CD8-positive, alpha-beta memory T cell (primary cell): ENCODE results near the gene FAF1. TPM values are rescaled to one million over a fixed set of nuclear protein-coding genes. Genes with fewer than 3 reads are reported as not detected.

ENCODE experiments used
- CTCF ChIA-PET: fragments of 350-600 bp; sonication (Branson Sonifier 250); formaldehyde crosslinking; loops from one replicate; lab custom pipeline; 2021; ENCODE audit warnings: antibody characterized with exemption; lab: Charles Lee
- POLR2A ChIA-PET: fragments of 350-600 bp; sonication (Branson Sonifier 250); formaldehyde crosslinking; loops from one replicate; lab custom pipeline; 2021; ENCODE audit warnings: antibody characterized with exemption; lab: Charles Lee
- DNase-seq, 5 donors: peaks; one replicate each; pipeline versions ENCODE4 v3.0.0 to v3.0.0-alpha.2; 2020 to 2022; ENCODE audit warnings: mixed read lengths in 1 of 5
- H3K27ac ChIP-seq: one replicate; pipeline ENCODE4 v1.7.0; 2013; ENCODE audit warnings: low read depth, mild to moderate bottlenecking, low read length, moderate library complexity
- H3K27me3 ChIP-seq: 2 replicates; pipeline ENCODE4 v1.7.0; 2013; ENCODE audit warnings: low read length, mild to moderate bottlenecking; ENCODE audit not compliant: insufficient read depth, poor library complexity, severe bottlenecking
- H3K36me3 ChIP-seq: 2 replicates; pipeline ENCODE4 v1.7.0; 2013; ENCODE audit warnings: mild to moderate bottlenecking, low read length, moderate library complexity; ENCODE audit not compliant: insufficient read depth
- H3K4me1 ChIP-seq: 2 replicates; pipeline ENCODE4 v1.7.0; 2013; ENCODE audit warnings: mild to moderate bottlenecking, low read length, moderate library complexity; ENCODE audit not compliant: insufficient read depth
- H3K4me3 ChIP-seq: 2 replicates; pipeline ENCODE4 v1.7.0; 2013; ENCODE audit warnings: mild to moderate bottlenecking, low read length
- H3K9me3 ChIP-seq: 2 replicates; pipeline ENCODE4 v1.7.0; 2013; ENCODE audit warnings: mild to moderate bottlenecking, low read length
- H3K27ac Mint-ChIP-seq, 8 donors: one replicate each; pipeline ENCODE4 v1.8.0; 2020 to 2021; ENCODE audit warnings: mixed read lengths in 8 of 8, mild to moderate bottlenecking in 6 of 8, inconsistent platforms in 3 of 8, moderate library complexity in 3 of 8
- H3K27me3 Mint-ChIP-seq, 2 donors: one replicate each; pipeline ENCODE4 v1.8.0; 2020 to 2021; ENCODE audit warnings: mixed read lengths in 2 of 2, mild to moderate bottlenecking in 1 of 2, moderate library complexity in 1 of 2
- H3K36me3 Mint-ChIP-seq, 3 donors: one replicate each; pipeline ENCODE4 v1.8.0; 2020 to 2021; ENCODE audit warnings: mixed read lengths in 3 of 3, inconsistent platforms in 1 of 3, mild to moderate bottlenecking in 1 of 3
- H3K4me1 Mint-ChIP-seq, 3 donors: one replicate each; pipeline ENCODE4 v1.8.0; 2020 to 2021; ENCODE audit warnings: mixed read lengths in 3 of 3, inconsistent platforms in 1 of 3, mild to moderate bottlenecking in 1 of 3
- H3K4me3 Mint-ChIP-seq, 7 donors: one replicate each; pipeline ENCODE4 v1.8.0; 2020 to 2021; ENCODE audit warnings: mixed read lengths in 7 of 7, mild to moderate bottlenecking in 6 of 7, moderate library complexity in 4 of 7, inconsistent platforms in 2 of 7
- H3K9me3 Mint-ChIP-seq, 5 donors: one replicate each; pipeline ENCODE4 v1.8.0; 2020 to 2022; ENCODE audit warnings: mixed read lengths in 5 of 5, mild to moderate bottlenecking in 3 of 5, moderate library complexity in 2 of 5, inconsistent platforms in 1 of 5
- polyA plus RNA-seq: library from polyadenylated mRNA; unstranded; fragments of 300-500 nt; fragmentation: Illumina TruSeq; gene quantifications from one replicate; pipeline ENCODE4 v1.2.3, GENCODE V29; 2021
- total RNA-seq, 2 experiments: library from RNA; stranded (reverse); gene quantifications; one replicate each; pipeline ENCODE4 v1.2.3, GENCODE V29; 2021

FAF1 gene
- total and polyA plus RNA-seq, 3 experiments from 2014 or later: 66.4 to 87.1 (median 78.2) TPM

DNA sequence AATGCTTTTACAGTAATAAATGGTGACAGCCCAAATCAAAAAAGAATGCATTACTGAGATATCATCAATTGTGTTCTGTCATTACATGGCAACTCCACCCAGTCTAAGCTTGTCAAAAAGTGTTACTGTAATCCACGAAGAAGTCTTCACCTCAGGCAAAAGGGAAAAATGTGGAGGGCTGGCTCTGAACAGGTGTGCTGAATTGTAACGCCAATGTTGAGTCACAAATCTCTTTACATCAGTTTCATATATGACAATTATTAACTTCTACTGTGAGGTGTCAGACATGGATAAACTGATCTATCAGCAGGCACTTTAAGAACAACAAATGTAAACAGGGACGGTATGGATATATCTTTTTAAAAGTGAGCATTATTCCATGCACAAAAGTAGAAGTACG is 438.4 kb downstream of the FAF1 start:
- Histone ChIP-seq H3K4me1 (no peaks in the 10 kb centered on the region), H3K9me3 (no peaks in the 10 kb centered on the region), H3K36me3 (no peaks in the 10 kb centered on the region), H3K27ac (no peak overlapping the region), H3K27me3 (no peaks in the 10 kb centered on the region), H3K4me3 (no peak overlapping the region)
- no peak overlapping the region for H3K4me3 Mint-ChIP-seq
- ChIA-PET POLR2A (no interaction called here), CTCF (no interaction called here)
- H3K9me3 Mint-ChIP-seq: peaks cover 3 to 14% (median 10%) of the 10 kb centered on the region in 5 donors
- DNase-seq: no peak
- H3K27me3 Mint-ChIP-seq: no peaks in the 10 kb centered on the region
- peaks cover 28 to 48% (median 42%) of the 10 kb centered on the region in 3 donors for H3K36me3 Mint-ChIP-seq
- H3K4me1 Mint-ChIP-seq: no peaks in the 10 kb centered on the region
- H3K27ac Mint-ChIP-seq: no peak overlapping the region

DNA sequence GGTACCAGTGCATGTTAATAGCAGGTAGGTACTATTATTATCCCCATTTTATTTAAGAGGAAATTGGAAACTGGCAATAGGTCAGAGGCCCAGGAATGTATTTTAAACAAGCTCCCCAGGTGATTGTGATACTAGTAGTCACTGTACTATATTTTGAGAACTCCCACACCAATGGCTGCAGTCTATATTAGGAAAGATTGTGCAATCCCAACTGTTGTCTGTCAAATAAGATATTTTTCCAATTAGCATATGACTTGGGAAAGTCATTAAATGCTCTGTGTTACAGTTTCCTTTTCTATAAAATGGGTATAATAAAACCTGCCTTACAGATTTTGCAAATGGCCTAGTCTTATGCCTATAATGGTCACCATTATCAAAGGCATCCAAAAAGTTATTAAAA is 442.6 kb downstream of the FAF1 start:
- no peak overlapping the region for H3K4me3 Mint-ChIP-seq
- no peak overlapping the region for H3K27ac ChIP-seq
- POLR2A ChIA-PET: no interaction called here
- no peaks in the 10 kb centered on the region for H3K36me3 ChIP-seq
- no peaks in the 10 kb centered on the region for H3K27me3 ChIP-seq
- no peak overlapping the region for H3K27ac Mint-ChIP-seq
- no peak overlapping the region for H3K4me3 ChIP-seq
- DNase-seq: no peak
- peaks cover 29 to 52% (median 29%) of the 10 kb centered on the region in 3 donors for H3K36me3 Mint-ChIP-seq
- no peaks in the 10 kb centered on the region for H3K4me1 ChIP-seq
- no peaks in the 10 kb centered on the region for H3K4me1 Mint-ChIP-seq
- no peaks in the 10 kb centered on the region for H3K9me3 ChIP-seq
- H3K9me3 Mint-ChIP-seq: peaks cover 0 to 2% (median 0%) of the 10 kb centered on the region in 5 donors
- CTCF ChIA-PET: interaction anchor here (0.5 kb wide), 1 partner anchor 80 kb away, joined by 3 read pairs; no protein-coding TSS in a partner anchor
- no peaks in the 10 kb centered on the region for H3K27me3 Mint-ChIP-seq

GRCh38 chr1:50516056-50516455 is 444.0 kb downstream of the FAF1 start:
- CTCF ChIA-PET: no interaction called here
- DNase-seq: no peak
- no peaks in the 10 kb centered on the region for H3K4me1 Mint-ChIP-seq
- no peak overlapping the region for H3K4me3 Mint-ChIP-seq
- Histone ChIP-seq H3K9me3 (no peaks in the 10 kb centered on the region), H3K27me3 (no peaks in the 10 kb centered on the region), H3K4me3 (no peak overlapping the region), H3K4me1 (no peaks in the 10 kb centered on the region), H3K36me3 (no peaks in the 10 kb centered on the region), H3K27ac (no peak overlapping the region)
- H3K27me3 Mint-ChIP-seq: no peaks in the 10 kb centered on the region
- H3K36me3 Mint-ChIP-seq: peaks cover 34 to 60% (median 38%) of the 10 kb centered on the region in 3 donors
- POLR2A ChIA-PET: no interaction called here
- peak overlapping the region in 1 of 8 donors; percentile 52 for H3K27ac Mint-ChIP-seq
- H3K9me3 Mint-ChIP-seq: peaks cover 0 to 3% (median 0%) of the 10 kb centered on the region in 5 donors

DNA sequence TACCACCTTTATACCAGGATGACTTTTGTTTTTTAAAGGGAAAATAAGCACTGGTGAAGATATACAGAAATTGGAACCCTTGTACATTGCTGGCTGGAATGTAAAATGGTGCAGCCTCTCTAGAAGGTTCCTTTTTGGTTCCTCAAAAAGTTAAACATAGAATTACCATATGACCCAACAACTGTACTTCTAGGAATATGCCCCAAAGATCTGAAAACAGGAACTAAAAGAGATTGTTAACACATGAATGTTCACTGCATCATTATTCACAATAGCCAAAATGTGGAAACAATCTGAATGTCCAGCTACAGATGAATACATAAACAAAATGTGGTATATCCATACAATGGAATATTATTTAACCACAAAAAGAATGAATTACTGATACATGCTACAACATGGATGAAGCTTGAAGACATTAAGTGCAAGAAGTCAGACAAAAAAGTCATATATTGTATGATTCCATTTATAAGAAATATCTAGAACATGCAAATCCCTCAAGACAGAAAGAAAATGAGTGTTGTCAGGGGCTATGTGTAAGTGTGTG is 452.0 kb downstream of the FAF1 start:
- Mint-ChIP-seq H3K4me1 (no peaks in the 10 kb centered on the region), H3K36me3 (peaks cover 35 to 66% (median 48%) of the 10 kb centered on the region in 3 donors), H3K27me3 (no peaks in the 10 kb centered on the region), H3K4me3 (no peak overlapping the region), H3K27ac (no peak overlapping the region), H3K9me3 (peaks cover 7 to 12% (median 8%) of the 10 kb centered on the region in 5 donors)
- no peaks in the 10 kb centered on the region for H3K9me3 ChIP-seq
- no peaks in the 10 kb centered on the region for H3K36me3 ChIP-seq
- H3K4me3 ChIP-seq: no peak overlapping the region
- no peaks in the 10 kb centered on the region for H3K27me3 ChIP-seq
- DNase-seq: no peak
- POLR2A ChIA-PET: no interaction called here
- H3K4me1 ChIP-seq: no peaks in the 10 kb centered on the region
- CTCF ChIA-PET: no interaction called here
- no peak overlapping the region for H3K27ac ChIP-seq

GRCh38 chr1:50505427-50505826 is 454.6 kb downstream of the FAF1 start:
- H3K36me3 ChIP-seq: no peaks in the 10 kb centered on the region

DNA sequence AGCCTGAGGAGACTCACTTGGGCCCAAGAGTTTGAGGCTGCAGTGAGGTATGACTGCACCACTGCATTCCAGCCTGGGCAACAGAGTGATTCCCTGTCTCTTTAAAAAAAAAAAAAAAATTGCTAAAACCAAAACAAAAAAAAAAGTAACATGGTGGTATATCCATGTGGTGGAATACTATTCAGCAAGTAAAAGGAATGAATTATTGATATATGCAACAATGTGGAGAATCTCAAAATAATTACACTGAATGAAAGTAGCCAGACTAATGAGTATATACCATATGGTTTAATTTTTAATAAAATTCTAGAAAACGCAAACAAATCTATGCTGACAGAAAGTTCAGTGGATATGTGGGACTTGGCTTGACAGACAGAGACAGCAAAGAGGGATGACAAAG is 456.6 kb downstream of the FAF1 start:
- no peak overlapping the region for H3K4me3 ChIP-seq
- Mint-ChIP-seq H3K27me3 (no peaks in the 10 kb centered on the region), H3K36me3 (peaks cover 28 to 60% (median 46%) of the 10 kb centered on the region in 3 donors), H3K27ac (peak overlapping the region in 1 of 8 donors; percentile 26), H3K4me1 (no peaks in the 10 kb centered on the region), H3K4me3 (no peak overlapping the region), H3K9me3 (peaks cover 7 to 12% (median 9%) of the 10 kb centered on the region in 5 donors)
- ChIA-PET POLR2A (no interaction called here), CTCF (no interaction called here)
- no peak overlapping the region for H3K27ac ChIP-seq
- no peaks in the 10 kb centered on the region for H3K27me3 ChIP-seq
- no peaks in the 10 kb centered on the region for H3K36me3 ChIP-seq
- no peaks in the 10 kb centered on the region for H3K9me3 ChIP-seq
- no peaks in the 10 kb centered on the region for H3K4me1 ChIP-seq
- DNase-seq: no peak

More at GRCh38 chr1:50505427-50505826, 454.6 kb downstream of the FAF1 start:
- Histone ChIP-seq H3K4me3 (no peak overlapping the region), H3K4me1 (no peaks in the 10 kb centered on the region), H3K27me3 (no peaks in the 10 kb centered on the region), H3K27ac (no peak overlapping the region), H3K9me3 (no peaks in the 10 kb centered on the region)
- no peak overlapping the region for H3K4me3 Mint-ChIP-seq
- no peak for DNase-seq
- no peak overlapping the region for H3K27ac Mint-ChIP-seq
- H3K36me3 Mint-ChIP-seq: peaks cover 27 to 59% (median 46%) of the 10 kb centered on the region in 3 donors
- CTCF ChIA-PET: no interaction called here
- H3K4me1 Mint-ChIP-seq: no peaks in the 10 kb centered on the region
- peaks cover 7 to 12% (median 7%) of the 10 kb centered on the region in 5 donors for H3K9me3 Mint-ChIP-seq
- POLR2A ChIA-PET: no interaction called here
- H3K27me3 Mint-ChIP-seq: no peaks in the 10 kb centered on the region

DNA sequence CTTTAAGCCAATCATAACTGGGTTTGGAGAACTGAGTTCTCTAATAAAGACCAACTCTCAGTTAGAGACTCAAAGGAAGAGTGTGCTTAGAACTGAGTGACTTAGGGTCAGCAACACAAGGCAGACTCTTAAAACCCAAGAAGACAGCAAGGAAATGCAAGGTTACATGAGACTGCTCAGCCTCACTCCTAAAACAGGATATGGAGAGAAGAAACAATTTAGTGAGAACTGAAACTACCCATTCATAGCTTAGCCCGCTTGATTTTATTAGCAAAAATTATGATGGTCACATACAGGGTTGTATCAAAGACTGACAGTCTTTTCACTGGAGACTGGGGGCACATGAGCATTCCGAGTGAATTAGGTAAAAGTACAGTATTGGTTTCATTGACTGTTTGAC is 457.9 kb downstream of the FAF1 start:
- Mint-ChIP-seq H3K9me3 (peaks cover 11 to 18% (median 17%) of the 10 kb centered on the region in 5 donors), H3K4me1 (no peaks in the 10 kb centered on the region), H3K27ac (peak overlapping the region in 1 of 8 donors; percentile 30), H3K27me3 (no peaks in the 10 kb centered on the region), H3K4me3 (no peak overlapping the region), H3K36me3 (peaks cover 27 to 60% (median 53%) of the 10 kb centered on the region in 3 donors)
- ChIA-PET POLR2A (no interaction called here), CTCF (no interaction called here)
- no peaks in the 10 kb centered on the region for H3K4me1 ChIP-seq
- H3K36me3 ChIP-seq: no peaks in the 10 kb centered on the region
- no peak overlapping the region for H3K27ac ChIP-seq
- DNase-seq: no peak
- no peak overlapping the region for H3K4me3 ChIP-seq
- H3K9me3 ChIP-seq: no peaks in the 10 kb centered on the region
- H3K27me3 ChIP-seq: no peaks in the 10 kb centered on the region

GRCh38 chr1:50497007-50497406 is 463.1 kb downstream of the FAF1 start:
- H3K4me1 Mint-ChIP-seq: peaks cover 0 to 5% (median 4%) of the 10 kb centered on the region in 3 donors
- no peak overlapping the region for H3K27ac ChIP-seq
- peaks cover 5 to 20% (median 18%) of the 10 kb centered on the region in 5 donors for H3K9me3 Mint-ChIP-seq
- H3K4me3 Mint-ChIP-seq: no peak overlapping the region
- ChIA-PET POLR2A (no interaction called here), CTCF (no interaction called here)
- no peaks in the 10 kb centered on the region for H3K27me3 ChIP-seq
- H3K27ac Mint-ChIP-seq: no peak overlapping the region
- no peak overlapping the region for H3K4me3 ChIP-seq
- peaks cover 12 to 49% (median 40%) of the 10 kb centered on the region in 3 donors for H3K36me3 Mint-ChIP-seq
- no peaks in the 10 kb centered on the region for H3K27me3 Mint-ChIP-seq
- no peaks in the 10 kb centered on the region for H3K4me1 ChIP-seq
- peaks cover 5% of the 10 kb centered on the region for H3K36me3 ChIP-seq
- H3K9me3 ChIP-seq: no peaks in the 10 kb centered on the region
- no peak for DNase-seq
